Stimulated activated CD8-positive, alpha-beta memory T cell treated with anti-CD3 and anti-CD28 coated beads, Interleukin-4, amount 100 ng/mL, for 1 hour (primary cell): Measurements from ENCODE around the gene ZBTB21.
"Not testable (repeated sequence)": the region's sequence is repeated elsewhere in the genome, so short reads cannot be mapped to it uniquely, and the experiment has no call there.

Source experiments
- DNase-seq, 2 donors: peaks; one replicate each; pipeline ENCODE4 v3.0.0-alpha.2; 2020; ENCODE audit warnings: low read depth in 2 of 2, low spot score in 1 of 2

ZBTB21 gene

GRCh38 chr21:41970751-41971653 lies 39.2 kb downstream of the ZBTB21 start:
- DNase-seq, result no peak

GRCh38 chr21:41970106-41970391 lies 40.1 kb downstream of the ZBTB21 start:
- no peak for DNase-seq

- no peak for DNase-seq
These were observed 42.5 kb downstream of the ZBTB21 start for GRCh38 chr21:41967708-41968107.

GRCh38 chr21:41966872-41967621 lies 43.1 kb downstream of the ZBTB21 start:
- DNase-seq, result no peak

GRCh38 chr21:41966041-41966833 lies 43.9 kb downstream of the ZBTB21 start:
- no peak for DNase-seq

GRCh38 chr21:41965461-41966013 lies 44.6 kb downstream of the ZBTB21 start:
- no peak for DNase-seq

- no peak for DNase-seq
These were observed 45.1 kb downstream of the ZBTB21 start for GRCh38 chr21:41965045-41965444.

- DNase-seq, result no peak
These were observed 46.0 kb downstream of the ZBTB21 start for GRCh38 chr21:41964171-41964570.

- DNase-seq, result no peak
These were observed 47.7 kb downstream of the ZBTB21 start for GRCh38 chr21:41962425-41962966.

- no peak for DNase-seq
These were observed 48.4 kb downstream of the ZBTB21 start for GRCh38 chr21:41961753-41962152.

GRCh38 chr21:41961282-41961701 lies 48.9 kb downstream of the ZBTB21 start:
- no peak for DNase-seq

- no peak for DNase-seq
These were observed 49.8 kb downstream of the ZBTB21 start for GRCh38 chr21:41960386-41960785.

- not testable (repeated sequence) for DNase-seq
These were observed 50.5 kb downstream of the ZBTB21 start for GRCh38 chr21:41959697-41960096.

GRCh38 chr21:41958886-41959563 lies 51.1 kb downstream of the ZBTB21 start:
- DNase-seq, result no peak

GRCh38 chr21:41957991-41958766 lies 52.0 kb downstream of the ZBTB21 start:
- DNase-seq, result no peak

- DNase-seq, result no peak
These were observed 53.0 kb downstream of the ZBTB21 start for GRCh38 chr21:41956926-41957729.

GRCh38 chr21:41955516-41955915 lies 54.6 kb downstream of the ZBTB21 start:
- no peak for DNase-seq

GRCh38 chr21:41954654-41955499 lies 55.3 kb downstream of the ZBTB21 start:
- no peak for DNase-seq
